ENCODE results near the gene C1orf167. TPM values are rescaled to one million over a fixed set of nuclear protein-coding genes. Genes with fewer than 3 reads are reported as not detected.

C1orf167 gene
- total and polyA plus RNA-seq, 2 of the 8 experiments (the other 6 are each of a cell fraction or from before 2014, with no cell fraction given) = 0.70 to 1.3 TPM

DNA sequence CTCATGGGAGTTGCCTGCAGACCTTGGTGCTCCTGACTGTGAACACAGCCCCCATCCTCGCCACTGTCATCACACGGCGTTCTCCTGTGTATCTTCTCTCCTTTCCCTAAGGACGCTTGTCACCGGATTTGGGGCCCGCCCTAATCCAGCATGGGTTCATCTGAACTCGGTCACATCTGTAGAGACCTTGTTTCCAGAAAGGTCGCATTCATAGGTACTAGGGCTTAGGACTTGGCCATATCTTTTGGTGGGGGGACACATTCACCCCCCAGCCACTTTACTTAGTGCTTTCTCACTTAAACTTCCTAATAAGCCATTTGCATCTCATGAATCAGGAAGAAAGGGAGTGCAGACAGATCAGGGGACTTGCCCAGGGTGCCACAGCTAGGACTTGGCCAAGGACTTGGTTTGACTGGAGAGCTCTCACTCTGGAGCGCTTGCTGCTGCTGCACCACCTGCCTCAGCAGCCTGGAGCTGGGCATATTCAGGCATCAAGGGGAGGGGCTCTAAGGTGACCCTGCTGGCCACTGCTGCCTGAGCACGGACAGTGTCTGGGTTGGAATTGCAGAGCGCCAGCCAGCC, 75.9 kb downstream of the C1orf167 start:
- Histone ChIP-seq H3K27ac (ENCODE audit: low read depth, low read length) (no peak overlapping the region), H2BK15ac (ENCODE audit: low read length) (no peak overlapping the region), H3K14ac (ENCODE audit: insufficient read length) (no peak overlapping the region), H3K27me3 (replicated peaks in 1 of 4; ENCODE audit: control insufficient read depth in 3 of 4, extremely low read depth in 1 of 4, insufficient read depth in 3 of 4, low read length in 3 of 4) (no peaks in the 10 kb centered on the region), H2BK12ac (ENCODE audit: low read depth, low read length) (no peak overlapping the region), H3K36me3 (ENCODE audit: control insufficient read depth in 2 of 4, insufficient read depth in 4 of 4, low read length in 3 of 4) (peaks cover 56 to 89% (median 84%) of the 10 kb centered on the region in 4 experiments), H2AFZ (ENCODE audit: low read length) (no peak overlapping the region), H2BK20ac (ENCODE audit: low read length) (no peak overlapping the region), H3K4me1 (replicated peaks in 1 of 4; ENCODE audit: control insufficient read depth in 3 of 4, insufficient read depth in 4 of 4, low read length in 3 of 4) (no peaks in the 10 kb centered on the region), H3K56ac (replicated peaks; ENCODE audit: insufficient read length, low read depth, low read length) (no peak overlapping the region), H2BK5ac (ENCODE audit: low read depth, low read length) (no peak overlapping the region), H3K4ac (replicated peaks; ENCODE audit: insufficient read length, low read depth, low read length) (no peak overlapping the region), H4K8ac (ENCODE audit: extremely low read depth, insufficient read depth, low read length) (no peak overlapping the region; the same call in 1 of the 2 replicates), H3K18ac (ENCODE audit: extremely low read depth, low read length) (no peak overlapping the region), H4K20me1 (replicated peaks in 1 of 2; ENCODE audit: control insufficient read depth in 1 of 2, insufficient read depth in 2 of 2, low read length in 2 of 2) (peaks cover 15 to 21% of the 10 kb centered on the region in 2 experiments), H3K79me1 (ENCODE audit: low read depth, low read length) (no peaks in the 10 kb centered on the region), H3K79me2 (ENCODE audit: control insufficient read depth in 1 of 2, insufficient read depth in 2 of 2, low read length in 2 of 2) (no peaks in the 10 kb centered on the region), H3K23ac (ENCODE audit: insufficient read length) (no peak overlapping the region), H3K9ac (replicated peaks in 1 of 4; ENCODE audit: extremely low read depth in 1 of 4, low read depth in 3 of 4, low read length in 3 of 4) (no peak overlapping the region), H3K4me2 (ENCODE audit: insufficient read depth in 1 of 2, low read depth in 2 of 2, low read length in 2 of 2) (no peak overlapping the region), H3K4me3 (ENCODE audit: extremely low read depth in 1 of 4, insufficient read depth in 2 of 4, low read depth in 3 of 4, low read length in 4 of 4) (no peak overlapping the region), H2BK120ac (replicated peaks; ENCODE audit: low read depth, low read length) (no peak overlapping the region), H4K91ac (replicated peaks; ENCODE audit: insufficient read length, low read length) (no peak overlapping the region), H4K5ac (ENCODE audit: insufficient read length, low read depth, low read length) (no peak overlapping the region), H2AK5ac (ENCODE audit: low read depth, low read length) (no peak overlapping the region), H3K23me2 (ENCODE audit: low read depth, low read length) (no peaks in the 10 kb centered on the region), H3K9me3 (ENCODE audit: insufficient read depth in 2 of 2, low read depth in 1 of 2, low read length in 1 of 2) (no peaks in the 10 kb centered on the region)
- ChIA-PET CTCF (ENCODE audit: partially characterized antibody) (interaction anchor here (0.7 to 8.8 kb wide), 36 partner anchors 9 to 303 kb away, joined by 3 to 67 read pairs (median 4); partner anchors contain the start of gene NPPA), POLR2A (ENCODE audit: partially characterized antibody) (interaction anchor here (1.2 to 8.1 kb wide), 5 partner anchors 10 to 70 kb away, joined by 4 to 72 read pairs (median 5); partner anchors contain the start of gene NPPA)
- 89% methylated on average over 11 of the region's 11 CpGs; no CpG with 5 or more reads in 1 of the 2 experiments for WGBS, 2 experiments (ENCODE audit: extremely low coverage in 1 of 2, insufficient coverage in 1 of 2, insufficient read length in 1 of 2, insufficient replicate concordance in 2 of 2, low coverage in 1 of 2, low lambda C conversion rate in 2 of 2, missing lambda C conversion rate in 1 of 2)
- TF ChIP-seq KDM4A (IDR thresholded peaks at IDR 0.05; ENCODE audit: low read depth, low read length, severe bottlenecking) = no peak
- TF ChIP-seq NRF1 (IDR thresholded peaks at IDR 0.05; ENCODE audit: low read depth, low read length) = no peak
- TF ChIP-seq HDAC2 (IDR thresholded peaks at IDR 0.05; ENCODE audit: borderline replicate concordance in 1 of 2, low read depth in 2 of 2, low read length in 2 of 2) = no peak
- no peak for TF ChIP-seq MAFK (IDR thresholded peaks at IDR 0.05; ENCODE audit: low read depth, low read length)
- TF ChIP-seq TEAD4 (IDR thresholded peaks at IDR 0.05; ENCODE audit: low read depth, low read length) = no peak
- no peak for TF ChIP-seq NANOG (IDR thresholded peaks at IDR 0.05; ENCODE audit: insufficient read depth, low read depth, low read length, poor library complexity, severe bottlenecking)
- TF ChIP-seq JUN (IDR thresholded peaks at IDR 0.05; ENCODE audit: low read depth, low read length) = no peak
- DNase-seq (ENCODE audit: low read depth in 1 of 2, low spot score in 2 of 2) (no peak), FAIRE-seq (no peak)
